GM19023 (cell line): Measurements from ENCODE around the gene DRD1.
"Not testable (repeated sequence)": the region's sequence is repeated elsewhere in the genome, so short reads cannot be mapped to it uniquely, and the experiment has no call there.

Source experiments
- ATAC-seq: cut with Tn5 transposase; IDR thresholded peaks from one replicate; pipeline ENCODE4 v1.9.1; 2021; ENCODE audit warnings: mild to moderate bottlenecking, moderate library complexity; ENCODE audit not compliant: unreplicated experiment

Gene DRD1

GRCh38 chr5:175436359-175436758, 7.6 kb downstream of the DRD1 start:
- no peak for ATAC-seq

- ATAC-seq, result no peak
Measured at GRCh38 chr5:175434800-175435199, 9.2 kb downstream of the DRD1 start.

GRCh38 chr5:175427762-175428161, 16.2 kb downstream of the DRD1 start:
- no peak for ATAC-seq

- not testable (repeated sequence) for ATAC-seq
Measured at GRCh38 chr5:175424594-175424993, 19.4 kb downstream of the DRD1 start.

- ATAC-seq, result no peak
Measured at GRCh38 chr5:175422058-175422457, 21.9 kb downstream of the DRD1 start.

DNA sequence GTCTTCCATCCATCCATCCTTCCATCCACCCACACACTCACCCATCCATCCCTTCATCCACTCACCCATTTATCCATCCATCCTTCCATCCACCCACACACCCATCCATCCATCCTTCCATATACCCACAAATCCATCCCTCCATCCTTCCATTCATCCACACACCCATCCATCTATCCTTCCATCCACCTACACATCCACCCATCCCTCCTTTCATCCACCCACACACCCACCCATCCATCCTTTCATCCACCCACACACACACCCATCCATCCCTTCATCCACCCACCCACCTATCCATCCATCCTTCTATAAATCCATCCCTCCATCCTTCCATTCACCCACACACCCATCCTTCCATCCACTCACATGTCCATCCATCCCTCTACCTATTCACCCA, 23.6 kb downstream of the DRD1 start:
- no peak for ATAC-seq

- no peak for ATAC-seq
Measured at GRCh38 chr5:175418251-175418650, 25.7 kb downstream of the DRD1 start.

DNA sequence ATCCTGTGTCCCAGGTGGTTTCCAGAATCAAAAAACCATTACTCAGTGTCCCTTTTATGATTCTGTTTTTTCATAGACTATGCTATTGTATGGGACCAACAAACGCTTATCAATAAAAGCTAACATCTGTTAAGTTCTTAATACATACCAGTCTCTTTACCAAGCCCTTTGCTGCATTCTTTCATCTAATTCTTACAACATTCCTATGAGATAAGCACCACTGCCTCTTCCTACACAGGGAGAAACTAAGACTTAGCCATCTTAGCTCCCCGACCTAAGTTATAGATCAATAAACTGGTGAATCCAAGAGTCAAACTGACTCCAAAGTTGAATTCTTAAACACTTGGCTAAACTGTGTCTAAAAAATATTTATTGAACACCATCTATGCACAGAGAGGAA, 26.6 kb downstream of the DRD1 start:
- no peak for ATAC-seq

DNA sequence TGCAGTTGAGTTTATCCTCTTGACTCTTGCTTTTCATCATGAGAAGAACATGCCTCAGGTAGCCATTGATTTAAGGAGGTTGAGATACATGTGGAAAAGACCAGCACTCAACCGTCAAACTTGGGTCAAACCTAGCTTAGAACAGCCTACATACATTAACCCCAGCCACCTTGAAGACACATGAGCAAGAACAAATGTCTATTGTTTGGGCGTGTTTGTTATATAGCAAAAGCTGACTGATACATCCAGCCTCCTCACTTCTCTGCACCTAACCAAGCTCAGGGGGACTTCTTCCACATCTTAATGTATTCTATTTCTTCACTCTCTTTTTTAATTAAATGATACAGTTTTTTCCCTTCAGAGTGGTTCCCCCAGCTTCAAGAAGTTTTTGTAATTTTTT, 28.7 kb downstream of the DRD1 start:
- no peak for ATAC-seq

DNA sequence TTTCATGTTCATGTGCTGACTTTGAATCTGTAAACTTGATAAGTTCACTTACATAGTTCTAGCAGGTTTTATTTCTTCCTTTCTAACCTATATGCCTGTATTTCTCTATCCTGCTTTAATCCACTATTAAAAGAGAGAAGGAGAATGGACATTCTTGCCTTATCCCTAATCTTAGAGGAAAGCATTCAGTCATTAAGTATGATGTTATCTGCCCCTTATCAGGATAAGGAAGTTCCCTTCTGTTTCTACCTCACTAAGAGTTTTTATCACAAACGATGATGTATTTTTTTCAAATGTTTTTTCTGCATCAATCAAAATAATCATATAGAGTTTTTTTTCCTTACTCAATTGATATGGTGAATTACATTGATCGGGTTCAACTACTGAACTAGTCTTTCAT, 33.1 kb downstream of the DRD1 start:
- ATAC-seq, result no peak

GRCh38 chr5:175406300-175406699, 37.7 kb downstream of the DRD1 start:
- ATAC-seq, result no peak

DNA sequence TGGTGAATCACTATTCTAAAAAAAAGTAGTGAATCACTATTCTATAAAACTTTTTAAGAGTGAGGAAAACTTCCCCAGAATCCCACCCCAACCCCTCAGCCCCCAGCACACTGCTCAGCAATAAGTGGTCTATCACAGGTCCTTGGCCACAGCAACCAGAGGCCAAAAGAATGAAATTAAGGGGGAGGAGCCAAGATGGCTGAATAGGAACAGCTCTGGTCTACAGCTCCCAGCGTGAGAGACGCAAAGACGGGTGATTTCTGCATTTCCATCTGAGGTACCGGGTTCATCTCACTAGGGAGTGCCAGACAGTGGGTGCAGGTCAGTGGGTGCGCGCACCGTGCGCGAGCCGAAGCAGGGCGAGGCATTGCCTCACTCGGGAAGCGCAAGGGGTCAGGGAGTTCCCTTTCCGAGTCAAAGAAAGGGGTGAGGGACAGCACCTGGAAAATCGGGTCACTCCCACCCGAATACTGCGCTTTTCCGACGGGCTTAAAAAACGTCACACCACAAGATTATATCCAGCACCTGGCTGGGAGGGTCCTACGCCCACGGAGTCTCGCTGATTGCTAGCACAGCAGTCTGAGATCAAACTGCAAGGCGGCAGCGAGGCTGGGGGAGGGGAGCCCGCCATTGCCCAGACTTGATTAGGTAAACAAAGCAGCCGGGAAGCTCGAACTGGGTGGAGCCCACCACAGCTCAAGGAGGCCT, 46.2 kb downstream of the DRD1 start:
- not testable (repeated sequence) for ATAC-seq

DNA sequence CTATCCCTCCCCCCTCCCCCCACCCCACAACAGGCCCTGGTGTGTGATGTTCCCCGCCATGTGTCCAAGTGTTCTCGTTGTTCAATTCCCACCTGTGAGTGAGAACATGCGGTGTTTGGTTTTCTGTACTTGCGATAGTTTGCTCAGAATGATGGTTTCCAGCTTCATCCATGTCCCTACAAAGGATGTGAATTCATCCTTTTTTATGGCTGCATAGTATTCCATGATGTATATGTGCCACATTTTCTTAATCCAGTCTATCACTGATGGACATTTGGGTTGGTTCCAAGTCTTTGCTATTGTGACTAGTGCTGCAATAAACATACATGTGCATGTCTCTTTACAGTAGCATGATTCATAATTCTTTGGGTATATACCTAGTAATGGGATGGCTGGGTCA, 48.6 kb downstream of the DRD1 start:
- ATAC-seq, result not testable (repeated sequence)

- no peak for ATAC-seq
Measured at GRCh38 chr5:175394601-175395000, 49.4 kb downstream of the DRD1 start.

DNA sequence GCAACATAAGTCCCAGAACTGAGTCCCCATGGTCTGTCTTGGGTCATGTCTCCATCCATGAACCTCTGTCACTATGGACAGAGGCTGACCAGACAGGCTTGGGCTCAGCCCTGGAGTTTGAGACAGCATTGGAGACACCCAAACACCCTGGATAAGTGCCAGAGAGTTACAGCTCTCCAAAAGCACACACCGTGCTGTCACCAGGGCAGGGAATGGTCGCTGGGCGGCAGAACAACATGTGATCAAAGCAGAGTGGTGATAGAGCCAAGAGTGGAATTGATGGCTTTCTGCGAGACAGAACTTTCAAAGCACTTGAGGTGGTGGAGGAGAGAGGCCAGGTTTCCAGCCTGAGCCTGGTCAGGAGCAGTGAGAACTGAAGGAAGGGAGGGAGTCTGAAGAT, 50.1 kb downstream of the DRD1 start:
- ATAC-seq, result no peak

GRCh38 chr5:175392236-175392635, 51.7 kb downstream of the DRD1 start:
- no peak for ATAC-seq

DNA sequence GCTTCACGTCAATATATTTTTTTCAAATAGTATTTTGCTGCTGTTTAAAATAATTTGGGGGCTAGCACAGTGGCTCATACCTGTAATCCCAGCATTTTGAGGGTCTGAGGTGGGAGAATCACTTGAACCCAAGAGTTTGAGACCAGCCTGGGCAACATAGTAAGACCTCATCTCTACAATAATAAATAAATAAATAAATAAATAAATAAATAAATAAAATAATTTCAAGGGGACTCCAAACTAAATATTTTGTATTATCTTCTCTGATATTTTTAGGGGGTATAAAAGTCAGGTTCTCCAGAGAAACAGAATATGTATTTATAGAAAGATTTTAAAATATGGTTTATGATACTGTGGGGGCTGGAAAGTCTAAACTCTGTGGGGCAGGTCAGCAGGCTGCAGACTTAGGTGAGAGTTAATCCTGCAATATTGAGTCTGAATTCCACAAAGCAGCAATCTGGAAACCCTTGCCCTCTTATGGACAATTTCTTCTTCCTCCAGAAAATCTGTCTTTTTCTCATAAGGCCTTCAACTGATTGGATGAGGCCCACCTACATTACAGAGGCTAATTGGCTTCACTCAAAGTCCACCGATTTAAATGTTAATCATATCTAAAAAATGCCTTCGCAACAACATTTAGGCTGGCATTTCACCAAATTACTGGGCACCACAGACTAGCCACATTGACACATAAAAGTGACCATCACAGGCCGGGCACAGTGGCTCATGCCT, 53.5 kb downstream of the DRD1 start:
- ATAC-seq, result no peak
